ENCODE results near the gene HPCAL1.

Gene HPCAL1

DNA sequence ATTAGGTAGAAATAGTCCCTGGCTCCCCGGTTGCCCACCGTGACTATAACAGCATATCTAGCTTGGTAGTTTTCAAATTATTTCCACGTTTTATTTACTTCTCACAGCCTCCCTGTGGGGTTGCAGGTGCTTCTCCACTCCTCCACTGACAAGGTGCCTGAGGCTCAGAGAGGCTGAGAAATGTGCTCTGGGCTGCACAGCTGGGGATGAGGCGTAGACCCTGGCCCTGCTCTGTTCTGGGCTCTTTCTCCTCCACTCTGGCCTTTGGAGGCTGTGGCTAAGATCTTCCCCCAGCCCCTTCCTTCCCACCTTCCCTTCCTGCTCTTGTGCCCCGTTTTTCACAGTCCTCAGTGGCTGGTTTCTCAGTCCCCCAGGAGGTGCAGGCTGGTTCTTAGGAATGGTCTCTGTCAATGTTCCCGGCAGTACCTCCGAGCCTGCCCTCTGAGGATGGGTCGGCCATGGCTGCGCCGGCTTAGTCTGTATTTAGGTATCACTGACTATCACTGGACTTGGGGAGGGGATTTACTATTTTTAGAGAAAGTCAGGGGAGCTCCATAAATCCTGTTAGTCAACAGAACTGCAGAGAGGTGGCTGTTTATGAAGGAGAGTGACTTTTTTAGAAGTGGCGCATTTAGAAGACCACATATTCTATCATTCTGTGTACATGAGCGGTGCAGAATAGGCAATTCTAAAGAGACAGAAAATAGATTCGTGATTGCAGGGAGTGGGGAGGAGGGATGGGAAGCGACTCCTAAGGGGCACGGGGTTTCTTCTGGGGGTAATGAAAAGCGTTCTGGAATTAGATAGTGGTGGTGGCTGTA is 35.0 kb downstream of the HPCAL1 start:
- Histone ChIP-seq H3K79me2 (ENCODE audit: control insufficient read depth, low read length) (no peaks in the 10 kb centered on the region), H3F3A (ENCODE audit: control insufficient read depth, insufficient read depth) (no peaks in the 10 kb centered on the region), H3K27ac (ENCODE audit: low read depth, low read length) (no peak overlapping the region), H4K20me1 (ENCODE audit: control insufficient read depth, insufficient read depth, low read depth, low read length) (no peaks in the 10 kb centered on the region), H3K9me3 (ENCODE audit: control insufficient read depth, insufficient read depth, low read length) (no peaks in the 10 kb centered on the region), H3K36me3 (ENCODE audit: control insufficient read depth, low read length) (no peaks in the 10 kb centered on the region), H3K4me2 (ENCODE audit: low read length) (no peak overlapping the region), H3K4me3 (ENCODE audit: low read length) (no peak overlapping the region), H3K9me2 (replicated peaks; ENCODE audit: control insufficient read depth, low read length) (no peaks in the 10 kb centered on the region), H3K27me3 (ENCODE audit: control insufficient read depth, low read length) (no peaks in the 10 kb centered on the region), H3K4me1 (ENCODE audit: control insufficient read depth, low read length) (peaks cover 9% of the 10 kb centered on the region)
- TF ChIP-seq, protein P1, sequence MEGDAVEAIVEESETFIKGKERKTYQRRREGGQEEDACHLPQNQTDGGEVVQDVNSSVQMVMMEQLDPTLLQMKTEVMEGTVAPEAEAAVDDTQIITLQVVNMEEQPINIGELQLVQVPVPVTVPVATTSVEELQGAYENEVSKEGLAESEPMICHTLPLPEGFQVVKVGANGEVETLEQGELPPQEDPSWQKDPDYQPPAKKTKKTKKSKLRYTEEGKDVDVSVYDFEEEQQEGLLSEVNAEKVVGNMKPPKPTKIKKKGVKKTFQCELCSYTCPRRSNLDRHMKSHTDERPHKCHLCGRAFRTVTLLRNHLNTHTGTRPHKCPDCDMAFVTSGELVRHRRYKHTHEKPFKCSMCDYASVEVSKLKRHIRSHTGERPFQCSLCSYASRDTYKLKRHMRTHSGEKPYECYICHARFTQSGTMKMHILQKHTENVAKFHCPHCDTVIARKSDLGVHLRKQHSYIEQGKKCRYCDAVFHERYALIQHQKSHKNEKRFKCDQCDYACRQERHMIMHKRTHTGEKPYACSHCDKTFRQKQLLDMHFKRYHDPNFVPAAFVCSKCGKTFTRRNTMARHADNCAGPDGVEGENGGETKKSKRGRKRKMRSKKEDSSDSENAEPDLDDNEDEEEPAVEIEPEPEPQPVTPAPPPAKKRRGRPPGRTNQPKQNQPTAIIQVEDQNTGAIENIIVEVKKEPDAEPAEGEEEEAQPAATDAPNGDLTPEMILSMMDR (IDR thresholded peaks at IDR 0.05; ENCODE audit: low read depth, low read length, poor library complexity, severe bottlenecking), result no peak
- no peak for TF ChIP-seq EZH2phosphoT487 (IDR thresholded peaks at IDR 0.05; ENCODE audit: borderline replicate concordance, low read length)

DNA sequence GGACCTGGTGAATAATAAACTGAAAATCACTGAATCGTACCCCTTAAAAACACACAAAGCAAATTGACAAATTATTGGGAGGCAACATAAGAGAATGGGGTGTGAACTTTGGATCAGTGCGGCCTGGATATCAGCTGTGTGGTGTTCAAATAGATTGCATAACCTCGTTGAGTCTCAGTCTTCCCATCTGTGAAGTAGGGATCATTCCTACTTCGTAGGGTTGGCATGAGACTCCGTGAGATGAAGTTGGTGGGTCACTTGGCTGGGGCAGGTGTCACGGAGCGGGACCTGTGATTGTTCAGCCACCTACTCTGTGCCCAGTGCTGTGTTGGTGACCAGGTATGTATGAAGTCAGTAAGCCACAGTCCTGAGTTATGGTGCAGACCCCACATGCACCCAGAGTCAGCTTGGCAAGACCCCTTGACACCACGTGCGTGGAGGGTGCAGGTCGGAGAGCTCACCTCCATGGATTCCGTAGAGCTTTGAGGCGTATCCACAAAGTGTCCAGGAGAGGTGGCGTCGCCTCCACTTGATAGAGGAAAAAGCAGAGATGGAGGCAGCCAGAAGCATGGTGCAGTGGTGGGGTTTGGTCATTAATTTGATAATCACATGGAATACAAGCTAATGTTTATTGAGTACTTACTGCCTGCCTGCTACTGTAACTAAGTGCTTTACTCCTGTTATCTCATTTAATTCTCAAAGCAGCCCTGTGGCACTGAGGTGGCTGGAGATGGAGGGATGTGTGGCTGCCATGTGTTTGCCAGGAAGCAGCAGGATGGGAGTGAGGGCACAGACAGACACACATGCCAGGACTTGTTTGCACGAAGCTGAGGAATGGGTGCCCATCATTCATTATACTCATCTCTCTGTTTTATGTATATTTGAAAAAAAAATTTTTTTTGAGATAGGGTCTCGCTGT is 35.8 kb downstream of the HPCAL1 start:
- no peaks in the 10 kb centered on the region for H3F3A ChIP-seq (ENCODE audit: control insufficient read depth, insufficient read depth)
- no peaks in the 10 kb centered on the region for H3K27me3 ChIP-seq (ENCODE audit: control insufficient read depth, low read length)
- H3K9me3 ChIP-seq (ENCODE audit: control insufficient read depth, insufficient read depth, low read length), result no peaks in the 10 kb centered on the region
- no peak overlapping the region for H3K4me2 ChIP-seq (ENCODE audit: low read length)
- no peak overlapping the region for H3K4me3 ChIP-seq (ENCODE audit: low read length)
- no peaks in the 10 kb centered on the region for H3K79me2 ChIP-seq (ENCODE audit: control insufficient read depth, low read length)
- peaks cover under 1% of the 10 kb centered on the region; the same call in 1 of the 2 replicates for H3K4me1 ChIP-seq (ENCODE audit: control insufficient read depth, low read length)
- H3K9me2 ChIP-seq (replicated peaks; ENCODE audit: control insufficient read depth, low read length), result no peaks in the 10 kb centered on the region
- no peak overlapping the region for H3K27ac ChIP-seq (ENCODE audit: low read depth, low read length)
- TF ChIP-seq, protein P1 (IDR thresholded peaks at IDR 0.05; ENCODE audit: low read depth, low read length, poor library complexity, severe bottlenecking), result no peak
- TF ChIP-seq EZH2phosphoT487 (IDR thresholded peaks at IDR 0.05; ENCODE audit: borderline replicate concordance, low read length), result no peak
- H4K20me1 ChIP-seq (ENCODE audit: control insufficient read depth, insufficient read depth, low read depth, low read length), result no peaks in the 10 kb centered on the region
- H3K36me3 ChIP-seq (ENCODE audit: control insufficient read depth, low read length), result no peaks in the 10 kb centered on the region

DNA sequence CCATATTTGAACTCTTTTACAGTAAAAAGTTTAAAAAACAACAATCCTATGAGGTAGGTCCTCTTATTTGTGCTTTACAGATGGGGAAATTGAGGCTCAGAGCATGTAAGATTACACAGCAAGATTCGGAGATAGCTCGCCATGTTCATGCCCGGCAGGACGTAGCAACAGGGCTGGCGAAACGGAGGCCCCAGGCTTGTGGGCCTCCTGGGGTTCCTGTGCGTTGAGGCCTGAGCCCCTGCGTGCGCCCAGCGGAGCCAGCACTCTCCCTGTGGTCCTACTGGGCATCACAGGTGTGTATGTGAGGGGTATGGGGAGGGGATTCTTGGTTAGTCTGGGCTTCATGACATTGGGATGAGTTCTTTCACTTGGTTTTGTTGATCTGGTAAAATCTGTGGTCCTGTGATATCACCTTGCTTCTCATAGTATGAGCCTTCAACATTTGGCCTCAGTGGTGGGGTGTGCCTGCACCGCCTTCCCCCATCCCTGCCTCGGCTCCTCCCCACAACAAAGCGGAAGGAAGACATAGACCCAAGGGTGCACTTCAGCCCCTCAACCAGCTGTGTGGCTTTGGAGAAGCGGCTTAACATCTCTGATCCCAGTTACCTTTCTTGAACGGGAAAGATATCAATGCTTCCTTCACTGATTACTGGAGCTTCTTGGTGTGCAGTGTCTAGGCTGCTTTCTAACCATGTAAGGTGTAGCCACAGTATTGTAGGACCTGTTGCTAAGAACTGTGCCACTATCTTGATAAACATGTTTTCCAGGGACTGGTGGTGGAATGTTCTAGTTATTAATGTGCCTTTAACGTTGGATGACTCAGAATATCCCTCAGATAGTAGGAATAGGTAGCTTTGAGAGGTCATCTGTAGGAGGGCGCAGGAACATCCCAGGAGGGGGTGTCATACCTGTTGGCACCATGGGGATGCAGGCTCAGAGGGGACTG is 37.2 kb downstream of the HPCAL1 start:
- Histone ChIP-seq H4K20me1 (ENCODE audit: control insufficient read depth, insufficient read depth, low read depth, low read length) (no peaks in the 10 kb centered on the region), H3K4me1 (ENCODE audit: control insufficient read depth, low read length) (peaks cover 10% of the 10 kb centered on the region), H3F3A (ENCODE audit: control insufficient read depth, insufficient read depth) (no peaks in the 10 kb centered on the region), H3K9me3 (ENCODE audit: control insufficient read depth, insufficient read depth, low read length) (no peaks in the 10 kb centered on the region), H3K4me2 (ENCODE audit: low read length) (no peak overlapping the region), H3K9me2 (replicated peaks; ENCODE audit: control insufficient read depth, low read length) (no peaks in the 10 kb centered on the region), H3K79me2 (ENCODE audit: control insufficient read depth, low read length) (no peaks in the 10 kb centered on the region), H3K27me3 (ENCODE audit: control insufficient read depth, low read length) (no peaks in the 10 kb centered on the region), H3K27ac (ENCODE audit: low read depth, low read length) (no peak overlapping the region), H3K4me3 (ENCODE audit: low read length) (no peak overlapping the region), H3K36me3 (ENCODE audit: control insufficient read depth, low read length) (no peaks in the 10 kb centered on the region)
- TF ChIP-seq, protein P1 (IDR thresholded peaks at IDR 0.05; ENCODE audit: low read depth, low read length, poor library complexity, severe bottlenecking), result no peak
- no peak for TF ChIP-seq EZH2phosphoT487 (IDR thresholded peaks at IDR 0.05; ENCODE audit: borderline replicate concordance, low read length)
